Fibroblast of lung (primary cell): Measurements from ENCODE around the gene UBE4B.

ENCODE experiments used
- CTCF ChIP-seq, 2 donors: IDR thresholded peaks in 1 of 2; conservative IDR thresholded peaks in 1 of 2; 1 replicate in 1 of 2; 2 replicates in 1 of 2; pipeline ENCODE4 v1.5.1; 2011 to 2012; ENCODE audit warnings: low read length in 2 of 2, control low read depth in 1 of 2, inconsistent platforms in 1 of 2, low read depth in 1 of 2, mild to moderate bottlenecking in 1 of 2
- EZH2 ChIP-seq: IDR thresholded peaks from 2 replicates; pipeline ENCODE4 v1.5.1; 2012; ENCODE audit warnings: low read length, control low read depth, mild to moderate bottlenecking; ENCODE audit errors: missing control alignments

- TF ChIP-seq CTCF (conservative IDR thresholded peaks at IDR 0.05 in 1 of 2, IDR thresholded peaks at IDR 0.05 in 1 of 2; ENCODE audit: low read depth in 1 of 2, low read length in 2 of 2) (no peak), EZH2 (no peak)
Measured at GRCh38 chr1:10216090-10216749, 183.5 kb downstream of the UBE4B start.
